ENCODE results near the gene SLC25A15. TPM values are rescaled to one million over a fixed set of nuclear protein-coding genes. Genes with fewer than 3 reads are reported as not detected.

Gene SLC25A15
- total and polyA plus RNA-seq, 2 donors (not counting 1 experiment from before 2014, with no cell fraction given), result 2.4 to 3.8 TPM

GRCh38 chr13:40806241-40806640 is 16.8 kb downstream of the SLC25A15 start:
- TF ChIP-seq EZH2 (IDR thresholded peaks at IDR 0.05; ENCODE audit: borderline replicate concordance, insufficient read depth, low read depth, low read length, poor library complexity, severe bottlenecking) (no peak), CTCF (IDR thresholded peaks at IDR 0.05) (no peak)
- H3K27ac Mint-ChIP-seq, result no peak overlapping the region
- H2AFZ ChIP-seq (ENCODE audit: insufficient read depth, low read depth, low read length, poor library complexity, severe bottlenecking), result no peak overlapping the region
- ChIA-PET CTCF (no interaction called here), POLR2A (no interaction called here)
- H3K27me3 ChIP-seq (replicated peaks in 1 of 4; ENCODE audit: control extremely low read depth in 1 of 4, control insufficient read depth in 3 of 4, insufficient read depth in 4 of 4, low read length in 3 of 4), result no peaks in the 10 kb centered on the region
- DNase-seq (no peak), ATAC-seq (ENCODE audit: low read depth) (no peak)
- H3K27me3 Mint-ChIP-seq, result no peaks in the 10 kb centered on the region
- H3K9me3 ChIP-seq (ENCODE audit: control extremely low read depth in 1 of 3, control insufficient read depth in 2 of 3, insufficient read depth in 1 of 3, low read length in 2 of 3), result no peaks in the 10 kb centered on the region
- H4K20me1 ChIP-seq (ENCODE audit: control insufficient read depth, insufficient read depth, low read length, poor library complexity, severe bottlenecking), result no peaks in the 10 kb centered on the region
- peaks cover 0 to 23% of the 10 kb centered on the region in 2 experiments for H3K36me3 ChIP-seq (replicated peaks in 1 of 2; ENCODE audit: control extremely low read depth in 1 of 2, control insufficient read depth in 1 of 2, extremely low read depth in 1 of 2, insufficient read depth in 2 of 2, low read length in 1 of 2)
- H3K4me1 Mint-ChIP-seq, result no peaks in the 10 kb centered on the region
- intact Hi-C loops (cut with micrococcal nuclease), result no loop called here
- no peak overlapping the region for H3K9ac ChIP-seq (ENCODE audit: low read length)
- H3K9me3 Mint-ChIP-seq (ENCODE audit: insufficient read depth), result no peaks in the 10 kb centered on the region
- no peak overlapping the region for H3K4me3 ChIP-seq (ENCODE audit: control extremely low read depth in 1 of 5, extremely low read depth in 1 of 5, insufficient read depth in 1 of 5, low read depth in 2 of 5, low read length in 4 of 5)
- no peak overlapping the region for H3K4me3 Mint-ChIP-seq
- no peaks in the 10 kb centered on the region for H3K79me2 ChIP-seq (ENCODE audit: control insufficient read depth, insufficient read depth, low read length)
- 100% methylated on average over 1 of the region's 1 CpG for WGBS (ENCODE audit: insufficient coverage)
- no peak overlapping the region for H3K27ac ChIP-seq (ENCODE audit: low read length in 2 of 2)
- H3K4me2 ChIP-seq (replicated peaks; ENCODE audit: low read depth, low read length, poor library complexity, severe bottlenecking), result no peak overlapping the region
- no peaks in the 10 kb centered on the region for H3K4me1 ChIP-seq (ENCODE audit: control insufficient read depth in 2 of 2, insufficient read depth in 2 of 2, low read length in 2 of 2)

DNA sequence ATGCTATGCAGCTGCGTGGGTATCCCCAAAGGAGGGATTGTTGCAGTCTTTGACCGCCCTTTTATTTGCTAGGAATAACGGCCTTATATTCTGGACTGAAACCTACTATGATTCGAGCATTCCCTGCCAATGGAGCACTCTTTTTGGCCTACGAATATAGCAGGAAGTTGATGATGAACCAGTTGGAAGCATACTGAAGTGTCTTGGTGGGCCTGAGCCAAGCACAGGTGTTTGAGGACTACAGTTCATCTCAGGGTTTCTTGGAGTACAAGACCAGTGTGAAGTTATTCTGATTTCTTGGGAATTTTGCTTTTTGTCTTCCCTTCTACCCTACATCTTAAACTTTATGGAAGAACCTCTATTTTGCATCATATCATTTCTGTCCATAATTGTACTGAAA is 20.1 kb downstream of the SLC25A15 start:
- Histone ChIP-seq H3K79me2 (ENCODE audit: control insufficient read depth, insufficient read depth, low read length) (no peaks in the 10 kb centered on the region), H3K9ac (ENCODE audit: low read length) (no peak overlapping the region), H3K4me2 (replicated peaks; ENCODE audit: low read depth, low read length, poor library complexity, severe bottlenecking) (no peak overlapping the region), H3K36me3 (replicated peaks in 1 of 2; ENCODE audit: control extremely low read depth in 1 of 2, control insufficient read depth in 1 of 2, extremely low read depth in 1 of 2, insufficient read depth in 2 of 2, low read length in 1 of 2) (peaks cover 0 to 26% of the 10 kb centered on the region in 2 experiments), H3K9me3 (ENCODE audit: control extremely low read depth in 1 of 3, control insufficient read depth in 2 of 3, insufficient read depth in 1 of 3, low read length in 2 of 3) (no peaks in the 10 kb centered on the region), H2AFZ (ENCODE audit: insufficient read depth, low read depth, low read length, poor library complexity, severe bottlenecking) (no peak overlapping the region), H3K27ac (ENCODE audit: low read length in 2 of 2) (no peak overlapping the region), H3K4me1 (ENCODE audit: control insufficient read depth in 2 of 2, insufficient read depth in 2 of 2, low read length in 2 of 2) (peaks cover 8 to 9% of the 10 kb centered on the region in 2 donors), H3K27me3 (replicated peaks in 1 of 4; ENCODE audit: control extremely low read depth in 1 of 4, control insufficient read depth in 3 of 4, insufficient read depth in 4 of 4, low read length in 3 of 4) (no peaks in the 10 kb centered on the region), H3K4me3 (ENCODE audit: control extremely low read depth in 1 of 5, extremely low read depth in 1 of 5, insufficient read depth in 1 of 5, low read depth in 2 of 5, low read length in 4 of 5) (no peak overlapping the region), H4K20me1 (ENCODE audit: control insufficient read depth, insufficient read depth, low read length, poor library complexity, severe bottlenecking) (no peaks in the 10 kb centered on the region)
- Mint-ChIP-seq H3K9me3 (ENCODE audit: insufficient read depth) (no peaks in the 10 kb centered on the region), H3K27ac (no peak overlapping the region), H3K4me1 (peaks cover 16% of the 10 kb centered on the region), H3K4me3 (no peak overlapping the region), H3K27me3 (no peaks in the 10 kb centered on the region)
- no peak for DNase-seq
- CTCF ChIA-PET, result no interaction called here
- no peak for TF ChIP-seq CTCF (IDR thresholded peaks at IDR 0.05)
- WGBS (ENCODE audit: insufficient coverage), result 100% methylated on average over 5 of the region's 5 CpGs
- no peak for ATAC-seq (ENCODE audit: low read depth)
- POLR2A ChIA-PET, result no interaction called here
- intact Hi-C loops (cut with micrococcal nuclease), result no loop called here
